Measurements from ENCODE around the gene PIK3C2G. TPM values are rescaled to one million over a fixed set of nuclear protein-coding genes. Genes with fewer than 3 reads are reported as not detected.

PIK3C2G gene
- total and polyA plus RNA-seq, 2 of the 13 experiments (the other 11 are each of a cell fraction or from before 2014, with no cell fraction given), result not detected

GRCh38 chr12:18411453-18411852 lies 150.1 kb downstream of the PIK3C2G start:
- intact Hi-C loops (cut with micrococcal nuclease; ENCODE audit: unreplicated experiment), result no loop called here
- no TSS peak for BruUV-seq (replicated peaks)

GRCh38 chr12:18414671-18415070 lies 153.4 kb downstream of the PIK3C2G start:
- WGBS (ENCODE audit: low lambda C conversion rate), result 51% methylated on average over 2 of the region's 2 CpGs
- H3K4me1 ChIP-seq (ENCODE audit: insufficient read depth, low read length), result no peaks in the 10 kb centered on the region
- no peaks in the 10 kb centered on the region for H3K27me3 ChIP-seq (ENCODE audit: control insufficient read depth in 1 of 2, insufficient read depth in 2 of 2, low read length in 2 of 2)
- DNase-seq (ENCODE audit: low spot score), result no peak
- H3K36me3 ChIP-seq (replicated peaks in 1 of 2; ENCODE audit: control insufficient read depth in 1 of 2, insufficient read depth in 2 of 2, low read length in 2 of 2), result no peaks in the 10 kb centered on the region
- no peak for FAIRE-seq
- no peak overlapping the region for H3K4me2 ChIP-seq (ENCODE audit: low read depth, low read length)
- BruUV-seq (replicated peaks), result no TSS peak
- no peak overlapping the region for H3K27ac ChIP-seq (ENCODE audit: extremely low read length, insufficient read depth, low read length)
- in situ Hi-C loops (cut with HindIII; ENCODE audit: extremely low pct_ligation_motif_present, low pct_unique_long_range_greater_than_20kb), result no loop called here
- intact Hi-C loops (cut with micrococcal nuclease; ENCODE audit: unreplicated experiment), result no loop called here
- H2AFZ ChIP-seq (ENCODE audit: low read length), result no peak overlapping the region
- ATAC-seq, result no peak
- H3K4me3 ChIP-seq (replicated peaks in 1 of 3; ENCODE audit: insufficient read depth in 1 of 3, low read depth in 2 of 3, low read length in 3 of 3), result no peak overlapping the region
- no peaks in the 10 kb centered on the region for H3K79me2 ChIP-seq (ENCODE audit: insufficient read depth, low read length)
- H3K9ac ChIP-seq (ENCODE audit: insufficient read depth, low read depth, low read length), result no peak overlapping the region
- ChIA-PET POLR2A (no interaction called here), CTCF (ENCODE audit: low intra/inter-chr PET ratio, low total read pairs) (no interaction called here)
- H3K9me3 ChIP-seq (ENCODE audit: low read length), result no peaks in the 10 kb centered on the region
- TF ChIP-seq GPN1 (CRISPR knock-in tag; IDR thresholded peaks at IDR 0.05; ENCODE audit: borderline replicate concordance), result no peak
- TF ChIP-seq RFXAP (CRISPR knock-in tag; IDR thresholded peaks at IDR 0.05; ENCODE audit: borderline replicate concordance), result no peak
- TF ChIP-seq ATF7-NPFF (CRISPR knock-in tag; IDR thresholded peaks at IDR 0.05; ENCODE audit: low read depth), result no peak
- no peak for TF ChIP-seq HBP1 (CRISPR knock-in tag; IDR thresholded peaks at IDR 0.05; ENCODE audit: low read depth)
- TF ChIP-seq ZNF543 (CRISPR knock-in tag; IDR thresholded peaks at IDR 0.05), result no peak
- no peak for TF ChIP-seq ZNF143 (CRISPR knock-in tag; IDR thresholded peaks at IDR 0.05)
- no peak for TF ChIP-seq ZNF776 (CRISPR knock-in tag; IDR thresholded peaks at IDR 0.05)
- TF ChIP-seq KLF15 (CRISPR knock-in tag; IDR thresholded peaks at IDR 0.05; ENCODE audit: borderline replicate concordance), result no peak
- no peak for TF ChIP-seq THAP7 (CRISPR knock-in tag; IDR thresholded peaks at IDR 0.05)
- TF ChIP-seq ZNF720 (CRISPR knock-in tag; IDR thresholded peaks at IDR 0.05), result no peak
- H4K20me1 ChIP-seq (ENCODE audit: insufficient read depth, low read length), result no peaks in the 10 kb centered on the region

More at GRCh38 chr12:18411453-18411852, 150.1 kb downstream of the PIK3C2G start:
- no peak overlapping the region for H3K4me3 ChIP-seq (replicated peaks in 1 of 3; ENCODE audit: insufficient read depth in 1 of 3, low read depth in 2 of 3, low read length in 3 of 3)
- H3K27ac ChIP-seq (ENCODE audit: extremely low read length, insufficient read depth, low read length), result no peak overlapping the region
- H3K36me3 ChIP-seq (replicated peaks in 1 of 2; ENCODE audit: control insufficient read depth in 1 of 2, insufficient read depth in 2 of 2, low read length in 2 of 2), result no peaks in the 10 kb centered on the region
- ChIA-PET POLR2A (no interaction called here), CTCF (ENCODE audit: low intra/inter-chr PET ratio, low total read pairs) (no interaction called here)
- no peaks in the 10 kb centered on the region for H3K79me2 ChIP-seq (ENCODE audit: insufficient read depth, low read length)
- in situ Hi-C loops (cut with HindIII; ENCODE audit: extremely low pct_ligation_motif_present, low pct_unique_long_range_greater_than_20kb), result no loop called here
- no peak for FAIRE-seq
- H3K9ac ChIP-seq (ENCODE audit: insufficient read depth, low read depth, low read length), result no peak overlapping the region
- no peaks in the 10 kb centered on the region for H3K9me3 ChIP-seq (ENCODE audit: low read length)
- TF ChIP-seq ZNF737 (CRISPR knock-in tag; IDR thresholded peaks at IDR 0.05; ENCODE audit: borderline replicate concordance) (no peak), SAFB2 (CRISPR knock-in tag; IDR thresholded peaks at IDR 0.05; ENCODE audit: borderline replicate concordance, low read depth) (no peak), FOXC1 (CRISPR knock-in tag; IDR thresholded peaks at IDR 0.05; ENCODE audit: borderline replicate concordance) (no peak), NFYB (CRISPR knock-in tag; IDR thresholded peaks at IDR 0.05) (no peak), ZNF629 (CRISPR knock-in tag; conservative IDR thresholded peaks at IDR 0.05) (no peak), CENPT (CRISPR knock-in tag; IDR thresholded peaks at IDR 0.05; ENCODE audit: low read depth) (no peak), TCF12 (IDR thresholded peaks at IDR 0.05) (no peak), TCF12 (CRISPR knock-in tag; IDR thresholded peaks at IDR 0.05) (no peak), MED1 (CRISPR knock-in tag; IDR thresholded peaks at IDR 0.05) (no peak)
- no peaks in the 10 kb centered on the region; the same call in 1 of the 2 replicates for H4K20me1 ChIP-seq (ENCODE audit: insufficient read depth, low read length)
- H3K4me1 ChIP-seq (ENCODE audit: insufficient read depth, low read length), result no peaks in the 10 kb centered on the region
- no peaks in the 10 kb centered on the region for H3K27me3 ChIP-seq (ENCODE audit: control insufficient read depth in 1 of 2, insufficient read depth in 2 of 2, low read length in 2 of 2)
- no peak overlapping the region for H2AFZ ChIP-seq (ENCODE audit: low read length)
- no peak for DNase-seq (ENCODE audit: low spot score)
- ATAC-seq, result no peak
- H3K4me2 ChIP-seq (ENCODE audit: low read depth, low read length), result no peak overlapping the region
- 26% methylated on average over 1 of the region's 1 CpG for WGBS (ENCODE audit: low lambda C conversion rate)
